ENCODE results near the gene TOMM40L.

The TOMM40L gene

DNA sequence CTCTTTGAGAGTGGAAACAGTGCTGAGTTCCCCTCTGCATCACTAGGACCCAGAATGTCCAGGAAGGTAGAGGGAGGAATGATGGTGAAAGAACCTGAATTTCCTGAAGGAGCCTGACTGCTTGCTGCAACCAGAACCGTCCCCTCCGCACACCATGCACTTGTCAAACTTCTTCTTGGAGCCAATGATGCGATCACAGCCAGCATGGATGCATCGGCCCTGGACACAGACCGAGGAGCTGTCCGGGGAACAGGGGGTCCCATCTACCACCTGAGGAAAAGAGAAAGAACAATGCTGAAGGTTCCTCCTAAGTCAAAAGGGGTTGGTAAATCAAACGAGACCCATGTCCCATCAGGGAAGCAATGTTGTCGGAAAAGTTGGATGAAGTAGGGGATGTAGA is 33.9 kb upstream of the TOMM40L start:
- Histone ChIP-seq H3K9ac (ENCODE audit: insufficient read length, low read depth) (no peak overlapping the region), H3K4me3 (ENCODE audit: insufficient read length, low read depth) (no peak overlapping the region), H3K36me3 (ENCODE audit: insufficient read depth, insufficient read length, low read length) (peaks cover 62% of the 10 kb centered on the region), H3K4me1 (ENCODE audit: insufficient read depth, insufficient read length) (peaks cover 13% of the 10 kb centered on the region), H3K9me3 (ENCODE audit: insufficient read depth, low read length) (no peaks in the 10 kb centered on the region), H3K27me3 (ENCODE audit: insufficient read depth, insufficient read length) (no peaks in the 10 kb centered on the region)
- no peak for TF ChIP-seq ZNF274 (IDR thresholded peaks at IDR 0.05; ENCODE audit: low read depth, low read length)
- TF ChIP-seq YY1 (IDR thresholded peaks at IDR 0.05; ENCODE audit: insufficient read depth, insufficient read length): no peak
- no peak for TF ChIP-seq SUZ12 (IDR thresholded peaks at IDR 0.05; ENCODE audit: extremely low read depth, insufficient read depth, insufficient read length)
- no peak for DNase-seq (ENCODE audit: low read depth, low spot score)

DNA sequence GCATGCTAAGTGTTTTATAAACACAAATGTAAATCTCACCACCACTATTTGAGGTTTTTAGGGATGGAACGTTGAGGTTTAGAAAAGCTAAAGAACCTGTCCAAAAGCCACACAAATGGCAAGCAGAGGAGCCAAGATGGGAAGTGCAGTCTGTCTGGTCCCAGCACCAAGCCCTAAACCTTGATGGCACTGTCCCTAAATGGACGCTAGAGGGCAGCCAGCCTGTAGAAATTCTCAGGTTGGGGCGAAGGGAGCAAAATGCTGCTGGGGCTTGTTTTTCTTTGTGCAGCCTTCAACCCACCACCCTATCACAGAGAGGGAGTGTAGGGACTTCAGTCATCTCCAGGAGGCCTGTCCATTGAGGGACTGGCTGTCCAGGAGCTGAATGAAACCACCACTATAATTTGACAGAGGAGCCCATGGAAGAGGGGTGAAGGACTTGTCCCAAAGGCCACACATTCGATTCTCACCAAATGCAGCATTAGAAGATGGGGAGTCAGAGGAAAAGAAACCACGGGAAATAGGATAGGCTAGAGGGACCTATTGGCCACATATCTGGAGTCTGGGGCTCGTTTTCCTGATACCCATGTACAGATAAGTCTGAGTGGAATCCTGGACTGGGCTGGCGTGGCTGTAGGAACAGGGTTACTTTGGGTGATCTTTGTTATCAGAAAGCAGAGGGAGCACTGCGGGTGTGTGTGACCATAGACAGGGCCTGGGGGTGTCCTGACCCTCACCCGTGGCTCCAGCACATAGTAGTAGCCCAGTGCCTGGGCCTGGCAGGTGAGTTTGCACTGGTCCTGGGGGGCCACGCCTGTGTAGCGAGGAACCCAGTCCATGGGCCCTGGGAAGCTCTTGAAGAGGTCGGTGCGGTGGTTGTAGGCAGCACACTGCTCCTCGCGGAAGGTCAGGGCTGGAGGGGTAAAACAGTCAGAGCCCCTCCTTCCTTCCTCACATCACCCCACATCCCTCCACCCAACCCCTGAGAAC is 33.1 kb upstream of the TOMM40L start:
- H3K9me3 ChIP-seq (ENCODE audit: insufficient read depth, low read length): no peaks in the 10 kb centered on the region
- no peak for TF ChIP-seq ZNF274 (IDR thresholded peaks at IDR 0.05; ENCODE audit: low read depth, low read length)
- no peak for TF ChIP-seq YY1 (IDR thresholded peaks at IDR 0.05; ENCODE audit: insufficient read depth, insufficient read length)
- TF ChIP-seq SUZ12 (IDR thresholded peaks at IDR 0.05; ENCODE audit: extremely low read depth, insufficient read depth, insufficient read length): no peak
- peaks cover 18% of the 10 kb centered on the region for H3K4me1 ChIP-seq (ENCODE audit: insufficient read depth, insufficient read length)
- H3K9ac ChIP-seq (ENCODE audit: insufficient read length, low read depth): peak overlapping the region; percentile 22
- H3K27me3 ChIP-seq (ENCODE audit: insufficient read depth, insufficient read length): no peaks in the 10 kb centered on the region
- peaks cover 62% of the 10 kb centered on the region for H3K36me3 ChIP-seq (ENCODE audit: insufficient read depth, insufficient read length, low read length)
- DNase-seq (ENCODE audit: low read depth, low spot score): peak; percentile 86
- no peak overlapping the region for H3K4me3 ChIP-seq (ENCODE audit: insufficient read length, low read depth)

DNA sequence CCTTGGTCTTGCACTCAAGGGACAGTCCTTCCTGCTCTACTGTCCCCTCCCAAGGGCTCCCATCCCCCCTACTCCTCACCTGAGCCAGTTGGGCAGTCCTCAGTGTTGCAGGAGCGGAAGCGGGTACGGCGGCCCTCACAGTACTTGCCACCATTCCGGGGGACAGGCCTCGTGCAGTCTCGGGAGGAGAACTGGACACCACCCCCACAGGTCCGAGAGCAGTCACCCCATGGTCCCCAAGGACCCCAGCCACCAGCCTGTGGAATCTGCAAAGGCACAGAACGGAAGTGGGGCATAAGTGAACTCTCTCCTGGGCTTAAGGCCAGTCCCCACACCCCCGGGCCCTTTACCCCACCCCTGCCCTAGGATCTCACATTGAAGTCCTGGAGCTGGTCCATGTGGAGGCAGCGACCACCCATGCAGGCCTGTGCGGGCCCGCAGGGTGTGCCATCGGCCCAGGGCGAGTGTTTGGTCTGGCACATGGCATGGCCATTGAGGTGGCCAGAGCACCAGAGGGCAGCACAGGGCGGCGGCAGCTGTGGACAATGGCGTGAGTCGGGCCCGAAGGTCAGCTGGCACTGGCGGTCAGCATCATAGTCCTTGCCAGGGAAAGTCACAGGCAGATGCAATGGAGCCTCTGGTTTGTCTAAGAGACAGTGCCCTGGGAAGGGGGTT is 32.2 kb upstream of the TOMM40L start:
- no peak for DNase-seq (ENCODE audit: low read depth, low spot score)
- H3K27me3 ChIP-seq (ENCODE audit: insufficient read depth, insufficient read length): no peaks in the 10 kb centered on the region
- peaks cover 62% of the 10 kb centered on the region for H3K36me3 ChIP-seq (ENCODE audit: insufficient read depth, insufficient read length, low read length)
- H3K4me3 ChIP-seq (ENCODE audit: insufficient read length, low read depth): no peak overlapping the region
- H3K4me1 ChIP-seq (ENCODE audit: insufficient read depth, insufficient read length): peaks cover 20% of the 10 kb centered on the region
- TF ChIP-seq ZNF274 (IDR thresholded peaks at IDR 0.05; ENCODE audit: low read depth, low read length) (no peak), YY1 (IDR thresholded peaks at IDR 0.05; ENCODE audit: insufficient read depth, insufficient read length) (no peak), SUZ12 (IDR thresholded peaks at IDR 0.05; ENCODE audit: extremely low read depth, insufficient read depth, insufficient read length) (no peak)
- no peaks in the 10 kb centered on the region for H3K9me3 ChIP-seq (ENCODE audit: insufficient read depth, low read length)
- H3K9ac ChIP-seq (ENCODE audit: insufficient read length, low read depth): no peak overlapping the region

DNA sequence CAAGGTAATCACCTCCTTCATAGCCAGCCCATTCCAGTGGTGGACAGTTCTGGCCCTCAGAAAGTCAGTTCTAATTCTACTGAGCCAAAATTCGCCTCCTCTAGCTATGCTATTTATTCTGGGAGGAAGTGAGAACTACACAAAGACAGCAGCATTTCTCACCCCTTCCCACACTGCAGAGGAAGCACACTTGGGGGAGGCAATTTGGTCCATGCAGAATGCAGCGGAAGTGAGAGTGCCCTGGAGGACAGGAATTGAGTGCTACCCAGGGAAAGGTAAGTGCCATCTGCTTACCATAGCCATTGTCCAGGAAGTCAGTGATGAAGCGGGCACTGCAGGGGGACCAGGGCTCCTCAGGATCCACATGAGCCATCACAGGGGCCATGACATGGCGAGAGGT is 30.7 kb upstream of the TOMM40L start:
- peaks cover 58% of the 10 kb centered on the region for H3K36me3 ChIP-seq (ENCODE audit: insufficient read depth, insufficient read length, low read length)
- DNase-seq (ENCODE audit: low read depth, low spot score): no peak
- H3K4me3 ChIP-seq (ENCODE audit: insufficient read length, low read depth): no peak overlapping the region
- no peaks in the 10 kb centered on the region for H3K9me3 ChIP-seq (ENCODE audit: insufficient read depth, low read length)
- no peaks in the 10 kb centered on the region for H3K27me3 ChIP-seq (ENCODE audit: insufficient read depth, insufficient read length)
- TF ChIP-seq YY1 (IDR thresholded peaks at IDR 0.05; ENCODE audit: insufficient read depth, insufficient read length) (no peak), ZNF274 (IDR thresholded peaks at IDR 0.05; ENCODE audit: low read depth, low read length) (no peak), SUZ12 (IDR thresholded peaks at IDR 0.05; ENCODE audit: extremely low read depth, insufficient read depth, insufficient read length) (no peak)
- no peak overlapping the region for H3K9ac ChIP-seq (ENCODE audit: insufficient read length, low read depth)
- peaks cover 31% of the 10 kb centered on the region for H3K4me1 ChIP-seq (ENCODE audit: insufficient read depth, insufficient read length)

DNA sequence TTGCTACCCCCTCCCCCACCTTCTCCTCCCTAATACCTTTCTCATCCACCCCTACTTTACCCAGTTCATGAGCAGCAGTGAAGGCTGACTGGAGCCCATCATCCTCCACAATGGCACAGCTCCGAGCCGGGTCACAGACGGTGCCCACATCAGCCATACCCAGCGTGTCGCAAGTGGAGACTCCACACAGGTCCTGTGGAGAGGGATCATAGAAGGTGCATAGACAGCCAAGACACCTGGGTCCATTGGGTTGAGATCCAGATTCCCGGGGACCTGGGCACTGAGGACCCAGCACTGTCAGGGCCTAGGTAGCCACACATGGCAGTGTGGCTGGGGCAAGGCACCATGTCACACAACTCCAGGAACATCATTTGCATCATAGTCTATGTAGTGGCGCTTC is 29.7 kb upstream of the TOMM40L start:
- TF ChIP-seq SUZ12 (IDR thresholded peaks at IDR 0.05; ENCODE audit: extremely low read depth, insufficient read depth, insufficient read length) (no peak), ZNF274 (IDR thresholded peaks at IDR 0.05; ENCODE audit: low read depth, low read length) (no peak), YY1 (IDR thresholded peaks at IDR 0.05; ENCODE audit: insufficient read depth, insufficient read length) (no peak)
- H3K4me3 ChIP-seq (ENCODE audit: insufficient read length, low read depth): no peak overlapping the region
- H3K9me3 ChIP-seq (ENCODE audit: insufficient read depth, low read length): no peaks in the 10 kb centered on the region
- peaks cover 36% of the 10 kb centered on the region for H3K4me1 ChIP-seq (ENCODE audit: insufficient read depth, insufficient read length)
- no peak overlapping the region for H3K9ac ChIP-seq (ENCODE audit: insufficient read length, low read depth)
- no peak for DNase-seq (ENCODE audit: low read depth, low spot score)
- no peaks in the 10 kb centered on the region for H3K27me3 ChIP-seq (ENCODE audit: insufficient read depth, insufficient read length)
- H3K36me3 ChIP-seq (ENCODE audit: insufficient read depth, insufficient read length, low read length): peaks cover 52% of the 10 kb centered on the region

DNA sequence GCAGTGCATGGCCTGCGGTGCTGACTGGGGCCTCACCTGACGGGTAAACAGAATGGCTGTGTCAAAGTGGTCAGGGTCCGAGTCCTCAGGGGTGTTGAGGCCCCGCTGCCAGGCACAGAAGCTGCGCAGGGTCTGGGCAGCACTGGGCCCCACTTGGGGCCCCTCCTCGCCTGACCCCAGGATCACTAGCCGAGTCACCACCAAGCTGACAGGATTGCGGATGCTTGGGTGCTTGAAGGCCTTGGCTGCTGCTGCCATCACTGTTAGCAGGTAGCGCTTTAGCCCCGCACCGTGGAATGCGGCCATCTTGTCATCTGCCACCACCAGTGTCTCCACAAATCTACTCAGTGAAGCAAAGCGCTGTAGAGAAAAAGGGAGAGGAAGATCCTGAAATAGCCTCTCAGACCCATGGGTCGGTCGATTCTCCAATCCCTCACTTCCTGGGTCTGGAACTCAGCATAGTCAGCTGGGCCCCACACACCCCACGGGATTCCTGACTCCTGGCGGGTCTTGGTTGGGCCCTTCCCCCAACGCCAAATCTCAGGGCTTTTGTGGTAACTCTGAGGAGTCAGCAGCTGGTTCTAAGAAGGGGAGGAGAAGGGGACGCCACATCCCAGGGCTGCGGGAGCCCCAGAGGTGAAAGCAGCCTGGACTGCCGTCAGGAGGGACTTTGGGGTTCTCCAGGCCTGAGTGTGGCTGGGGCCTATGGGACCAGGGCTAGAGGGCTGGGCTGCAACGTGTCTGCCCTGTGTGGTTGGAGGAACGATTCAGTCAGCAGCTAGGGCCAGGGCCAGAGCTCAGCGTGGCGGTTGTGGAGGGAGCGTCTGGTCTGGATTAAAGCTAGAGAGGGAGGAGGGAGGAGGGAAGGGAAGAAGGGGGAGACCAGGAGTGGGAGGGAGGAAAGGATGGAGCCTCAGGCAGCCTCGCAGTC is 29.1 kb upstream of the TOMM40L start:
- DNase-seq (ENCODE audit: low read depth, low spot score): no peak
- no peaks in the 10 kb centered on the region for H3K27me3 ChIP-seq (ENCODE audit: insufficient read depth, insufficient read length)
- peaks cover 45% of the 10 kb centered on the region for H3K36me3 ChIP-seq (ENCODE audit: insufficient read depth, insufficient read length, low read length)
- H3K9ac ChIP-seq (ENCODE audit: insufficient read length, low read depth): peak overlapping the region; percentile 86
- peak overlapping the region; percentile 52 for H3K4me3 ChIP-seq (ENCODE audit: insufficient read length, low read depth)
- TF ChIP-seq YY1 (IDR thresholded peaks at IDR 0.05; ENCODE audit: insufficient read depth, insufficient read length): no peak
- TF ChIP-seq ZNF274 (IDR thresholded peaks at IDR 0.05; ENCODE audit: low read depth, low read length): no peak
- TF ChIP-seq SUZ12 (IDR thresholded peaks at IDR 0.05; ENCODE audit: extremely low read depth, insufficient read depth, insufficient read length): no peak
- H3K4me1 ChIP-seq (ENCODE audit: insufficient read depth, insufficient read length): peaks cover 38% of the 10 kb centered on the region
- H3K9me3 ChIP-seq (ENCODE audit: insufficient read depth, low read length): no peaks in the 10 kb centered on the region
